GM19468 (cell line): ENCODE measurements around the gene LUC7L2.
"Not testable (repeated sequence)": the region's sequence is repeated elsewhere in the genome, so short reads cannot be mapped to it uniquely, and the experiment has no call there.

Source experiments
- ATAC-seq: cut with Tn5 transposase; IDR thresholded peaks from one replicate; pipeline ENCODE4 v1.9.1; 2021; ENCODE audit warnings: mild to moderate bottlenecking, moderate library complexity, moderate number of reproducible peaks; ENCODE audit not compliant: unreplicated experiment; ENCODE audit errors: extremely low read depth

LUC7L2 gene

DNA sequence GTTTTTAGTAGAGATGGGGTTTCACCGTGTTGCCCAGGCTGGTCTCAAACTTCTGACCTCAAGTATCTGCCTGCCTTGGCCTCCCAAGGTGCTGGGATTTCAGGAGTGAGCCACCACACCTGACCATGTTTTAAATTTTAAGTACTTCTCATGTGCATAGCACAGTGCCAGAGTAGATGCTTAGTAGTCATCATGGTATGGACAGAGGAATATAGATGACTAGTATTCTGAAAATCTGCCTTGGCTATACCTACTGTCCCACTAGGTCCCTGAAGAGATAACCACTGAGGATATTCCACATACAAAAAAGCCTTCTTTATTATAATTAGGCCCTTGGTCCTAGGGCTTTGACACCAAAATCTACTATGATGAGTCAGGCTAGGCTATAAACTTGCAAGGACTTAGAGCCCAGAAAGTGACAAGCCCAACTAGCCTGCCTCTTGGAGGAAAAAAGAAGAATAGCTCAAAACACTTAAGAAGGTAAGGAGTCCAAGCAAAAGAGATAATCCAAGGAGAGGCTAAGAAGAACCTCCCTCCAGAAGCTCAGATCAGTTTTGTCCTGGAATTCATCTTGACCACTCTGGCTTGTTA, 34.0 kb downstream of the LUC7L2 start:
- ATAC-seq = no peak

DNA sequence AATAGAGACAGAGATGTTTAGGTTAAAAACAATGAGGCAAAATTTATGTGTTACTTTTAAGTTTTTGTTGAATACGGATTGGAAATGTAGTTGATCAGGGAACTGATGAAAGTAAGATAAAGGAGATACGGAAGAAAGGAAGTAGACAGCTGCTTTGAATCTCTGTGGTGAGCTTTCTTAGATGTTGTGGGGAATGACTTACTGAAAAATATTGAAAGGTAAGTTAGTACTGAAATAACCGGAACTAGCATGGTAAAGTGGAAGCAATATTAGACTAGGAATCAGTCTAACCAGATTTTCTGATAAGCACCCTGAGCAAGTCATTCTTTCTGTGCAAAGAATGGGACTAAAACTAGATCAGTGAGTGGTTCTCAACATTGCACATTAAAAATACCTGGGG, 34.8 kb downstream of the LUC7L2 start:
- no peak for ATAC-seq

DNA sequence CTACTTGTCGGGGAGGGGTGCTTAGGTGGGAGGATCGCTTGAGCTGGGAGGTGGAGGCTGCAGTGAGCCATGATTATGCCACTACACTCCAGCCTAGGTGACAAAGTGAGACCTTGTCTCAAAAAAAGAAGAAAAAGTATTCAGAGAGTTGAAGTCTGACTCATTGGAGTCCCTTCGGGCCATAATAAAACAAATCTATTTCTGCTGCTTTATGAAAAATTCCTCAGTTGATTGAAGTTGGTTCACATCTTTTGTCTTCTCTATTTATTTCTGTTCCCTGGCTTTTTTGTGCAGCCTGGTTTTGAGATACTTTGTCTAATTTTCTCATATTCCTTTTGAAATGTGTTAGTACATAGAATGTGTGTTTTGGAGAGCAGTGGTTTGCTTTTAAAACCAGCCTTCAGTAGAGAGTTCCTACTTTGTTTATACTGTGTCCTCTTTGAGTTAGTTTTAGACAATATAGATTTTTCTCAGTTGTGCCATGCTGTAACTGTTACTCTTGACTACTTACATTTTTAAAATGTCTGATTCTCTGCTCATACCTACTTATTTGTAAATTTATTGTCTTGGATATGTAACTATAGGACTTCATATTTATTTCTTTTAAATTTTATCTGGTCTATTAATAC, 36.7 kb downstream of the LUC7L2 start:
- no peak for ATAC-seq

DNA sequence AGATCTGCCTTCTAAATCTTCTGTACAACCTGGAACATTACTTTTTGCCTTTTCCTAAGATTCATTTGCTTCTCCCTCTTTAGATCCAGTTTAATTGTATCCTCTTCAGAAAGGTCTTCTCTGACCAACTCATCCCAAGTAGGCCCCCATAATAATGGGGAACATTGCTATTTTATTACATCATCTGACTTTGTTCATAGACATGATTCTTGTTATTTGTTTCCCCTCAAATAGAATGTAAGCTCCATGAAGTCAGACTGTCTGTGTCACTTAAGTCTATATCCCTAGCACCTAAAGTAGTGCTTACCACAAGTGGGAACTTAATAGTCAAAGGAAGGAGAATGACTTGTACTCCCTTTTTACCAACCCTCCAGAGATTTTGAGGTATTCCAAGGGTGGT, 37.5 kb downstream of the LUC7L2 start:
- ATAC-seq = no peak

DNA sequence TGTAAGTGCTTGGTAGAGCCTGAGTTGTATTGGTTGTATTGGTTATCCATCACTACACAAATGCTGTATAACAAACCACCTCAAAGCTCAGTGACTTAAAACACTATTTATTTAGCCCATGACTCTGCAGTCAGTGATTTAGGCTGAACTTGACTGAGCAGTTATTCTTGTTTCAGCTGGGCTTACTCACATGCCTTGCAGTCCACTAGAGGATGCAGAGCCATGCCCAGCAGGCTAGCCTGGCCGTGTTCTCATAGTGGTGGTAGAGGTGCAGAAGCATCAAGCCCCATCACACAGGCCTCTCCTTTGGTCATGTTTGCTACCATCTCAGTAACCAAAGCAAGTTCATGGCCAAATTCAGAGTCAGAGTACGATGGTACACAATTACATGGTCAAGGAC, 43.9 kb downstream of the LUC7L2 start:
- ATAC-seq = no peak

DNA sequence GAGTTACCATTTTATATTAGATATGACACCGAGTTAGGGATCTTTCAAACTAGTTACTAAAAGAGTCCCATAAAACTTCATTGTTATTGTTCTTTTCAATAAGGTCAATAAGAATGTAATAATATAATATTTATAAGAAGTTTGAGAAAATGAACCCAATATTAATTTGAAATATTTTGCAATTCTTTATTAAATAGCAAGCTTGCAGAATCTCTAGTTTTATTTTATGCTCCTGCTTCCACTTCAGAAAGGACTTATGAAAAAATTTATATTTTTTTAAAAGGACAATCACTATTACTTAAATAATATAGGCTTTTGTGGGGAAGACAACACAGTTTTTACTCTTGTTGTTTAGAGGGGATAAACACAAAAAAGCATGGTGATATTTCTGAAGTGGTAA, 47.9 kb downstream of the LUC7L2 start:
- no peak for ATAC-seq

DNA sequence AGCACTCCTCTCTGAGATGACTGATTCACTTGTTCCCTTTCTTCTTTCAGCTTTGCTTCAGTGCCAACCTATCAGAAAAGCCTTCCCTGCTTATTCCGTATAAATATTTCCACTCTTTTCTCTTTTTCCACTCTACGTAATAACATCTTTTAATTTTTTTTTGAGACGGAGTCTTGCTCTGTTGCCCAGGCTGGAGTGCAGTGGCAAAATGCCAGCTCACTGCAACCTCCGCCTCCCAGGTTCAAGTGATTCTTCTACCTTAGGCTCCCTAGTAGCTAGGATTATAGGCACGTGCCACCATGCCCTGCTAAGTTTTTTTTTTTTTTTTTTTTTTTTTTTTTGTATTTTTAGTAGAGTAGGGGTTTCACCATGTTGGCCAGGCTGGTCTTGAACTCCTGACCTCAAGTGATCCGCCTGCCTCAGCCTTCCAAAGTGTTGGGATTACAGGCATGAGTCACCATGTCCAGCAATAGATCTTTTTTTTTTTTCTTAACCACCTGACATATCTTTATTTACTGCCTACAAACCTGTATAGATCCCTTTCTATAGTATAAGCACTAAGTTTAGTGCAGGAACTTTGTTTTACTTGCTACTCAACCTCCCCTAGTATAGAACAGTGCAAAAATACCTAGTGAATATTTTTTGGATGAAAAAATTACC, 55.2 kb downstream of the LUC7L2 start:
- not testable (repeated sequence) for ATAC-seq

DNA sequence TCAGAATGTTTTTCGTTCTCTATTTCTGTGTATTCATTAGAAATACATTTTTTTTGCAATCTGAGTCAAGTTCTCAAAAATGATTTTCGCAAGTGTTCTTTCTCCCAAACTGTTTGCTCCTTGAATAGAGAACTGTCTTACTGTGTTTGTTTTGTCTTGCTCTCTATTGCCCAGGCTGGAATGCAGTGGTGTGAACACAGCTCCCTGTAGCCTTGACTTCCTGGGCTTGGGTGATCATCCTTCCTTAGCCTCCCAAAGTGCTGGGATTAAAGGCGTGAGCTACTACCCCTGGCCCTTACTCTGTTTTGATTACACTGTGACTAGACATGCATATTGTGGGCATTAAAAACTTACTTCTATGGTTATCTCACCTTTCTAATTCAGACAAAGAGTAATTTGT, 56.7 kb downstream of the LUC7L2 start:
- no peak for ATAC-seq

DNA sequence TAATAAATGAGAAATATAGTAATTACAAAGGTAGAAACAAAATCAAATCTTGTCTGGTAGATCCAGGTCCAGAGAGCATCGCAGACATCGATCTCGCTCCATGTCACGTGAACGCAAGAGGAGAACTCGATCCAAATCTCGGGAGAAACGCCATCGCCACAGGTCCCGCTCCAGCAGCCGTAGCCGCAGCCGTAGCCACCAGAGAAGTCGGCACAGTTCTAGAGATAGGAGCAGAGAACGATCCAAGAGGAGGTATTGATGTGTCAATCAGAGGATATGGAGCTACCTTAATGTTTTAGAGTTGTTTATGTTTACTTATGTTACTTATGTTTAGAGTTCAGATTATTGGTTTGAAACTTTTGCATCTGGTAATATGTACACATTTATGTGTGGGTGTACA, 57.8 kb downstream of the LUC7L2 start:
- no peak for ATAC-seq

DNA sequence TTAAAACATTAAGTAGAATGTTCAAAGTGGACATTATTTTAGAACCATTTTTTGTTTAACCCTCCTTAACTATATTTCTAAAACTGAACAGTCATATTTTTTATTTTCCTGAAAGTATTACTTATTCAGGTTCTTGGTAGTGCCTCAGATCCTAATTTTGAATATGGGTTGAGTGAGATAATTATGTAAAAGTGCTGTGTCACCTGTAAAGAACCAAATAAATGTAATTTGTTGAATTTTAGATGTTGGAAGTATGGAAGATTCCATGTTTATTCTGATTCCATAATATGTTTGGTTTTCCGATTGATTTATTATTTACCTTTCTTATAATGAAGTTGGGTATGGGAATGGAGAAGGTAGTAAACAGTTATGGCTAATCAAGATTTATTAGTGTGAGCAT, 61.4 kb downstream of the LUC7L2 start:
- ATAC-seq = no peak

DNA sequence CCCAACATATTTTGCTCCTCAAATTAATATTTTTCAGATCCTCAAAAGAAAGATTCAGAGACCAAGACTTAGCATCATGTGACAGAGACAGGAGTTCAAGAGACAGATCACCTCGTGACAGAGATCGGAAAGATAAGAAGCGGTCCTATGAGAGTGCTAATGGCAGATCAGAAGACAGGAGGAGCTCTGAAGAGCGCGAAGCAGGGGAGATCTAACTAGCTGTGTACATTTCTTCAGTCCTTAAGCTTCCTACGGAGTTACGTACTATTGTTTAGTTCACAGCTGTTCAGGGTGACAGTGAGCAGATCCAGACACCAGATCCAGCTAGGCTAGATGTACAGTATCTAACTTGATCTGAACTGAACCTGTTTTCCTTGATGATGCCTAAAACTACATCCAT, 62.4 kb downstream of the LUC7L2 start:
- no peak for ATAC-seq

DNA sequence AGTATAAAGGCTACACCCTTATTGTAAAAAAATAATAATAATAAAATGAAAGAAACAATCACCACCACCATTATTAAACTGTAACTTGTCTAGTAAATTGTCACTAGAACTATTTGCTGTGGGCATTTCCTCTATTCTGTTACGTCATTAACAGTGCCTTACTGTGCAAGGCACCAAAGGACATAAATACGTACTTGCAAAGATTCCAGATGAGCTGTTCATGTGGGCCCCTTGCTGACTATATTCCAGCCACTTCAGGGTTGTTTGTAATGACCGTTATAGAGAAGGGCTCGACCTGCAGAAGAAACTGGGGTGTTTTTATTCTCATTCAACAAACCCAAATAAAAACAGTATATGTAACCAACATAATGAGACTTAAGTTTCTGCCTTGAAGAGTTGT, 63.4 kb downstream of the LUC7L2 start:
- no peak for ATAC-seq

DNA sequence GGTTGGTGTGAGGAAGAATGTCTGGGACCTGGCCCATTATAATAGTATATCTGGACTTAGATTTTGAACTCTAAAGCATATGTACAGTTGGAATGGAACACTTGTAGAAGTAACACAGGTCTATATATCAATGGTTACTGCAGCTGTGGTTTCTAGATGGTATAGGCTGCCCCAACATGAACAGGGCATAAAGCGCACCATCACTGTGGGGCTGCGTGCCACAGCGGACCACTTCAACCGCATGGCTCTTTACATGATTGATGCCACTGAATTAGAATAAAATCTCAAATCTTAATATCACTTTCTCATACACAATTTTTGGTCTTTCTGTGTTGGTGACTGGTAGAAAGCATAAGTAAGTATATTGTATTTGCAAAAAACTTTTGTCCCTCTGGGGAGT, 64.3 kb downstream of the LUC7L2 start:
- ATAC-seq = no peak

DNA sequence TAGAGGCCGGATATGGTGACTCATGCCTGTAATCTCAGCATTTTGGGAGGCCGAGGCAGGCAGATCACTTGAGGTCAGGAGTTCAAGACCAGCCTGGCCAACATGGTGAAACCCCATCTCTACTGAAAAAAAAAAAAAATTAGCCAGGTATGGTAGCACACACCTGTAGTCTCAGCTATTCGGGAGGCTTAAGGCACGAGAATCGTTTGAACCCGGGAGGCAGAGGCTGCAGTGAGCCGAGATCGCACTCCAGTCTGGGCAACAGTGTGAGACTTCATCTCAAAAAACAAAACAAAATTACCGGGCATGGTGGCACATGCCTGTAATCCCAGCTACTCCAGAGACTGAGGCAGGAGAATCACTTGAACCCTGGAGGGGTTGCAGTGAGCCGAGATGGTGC, 66.0 kb downstream of the LUC7L2 start:
- ATAC-seq = not testable (repeated sequence)

DNA sequence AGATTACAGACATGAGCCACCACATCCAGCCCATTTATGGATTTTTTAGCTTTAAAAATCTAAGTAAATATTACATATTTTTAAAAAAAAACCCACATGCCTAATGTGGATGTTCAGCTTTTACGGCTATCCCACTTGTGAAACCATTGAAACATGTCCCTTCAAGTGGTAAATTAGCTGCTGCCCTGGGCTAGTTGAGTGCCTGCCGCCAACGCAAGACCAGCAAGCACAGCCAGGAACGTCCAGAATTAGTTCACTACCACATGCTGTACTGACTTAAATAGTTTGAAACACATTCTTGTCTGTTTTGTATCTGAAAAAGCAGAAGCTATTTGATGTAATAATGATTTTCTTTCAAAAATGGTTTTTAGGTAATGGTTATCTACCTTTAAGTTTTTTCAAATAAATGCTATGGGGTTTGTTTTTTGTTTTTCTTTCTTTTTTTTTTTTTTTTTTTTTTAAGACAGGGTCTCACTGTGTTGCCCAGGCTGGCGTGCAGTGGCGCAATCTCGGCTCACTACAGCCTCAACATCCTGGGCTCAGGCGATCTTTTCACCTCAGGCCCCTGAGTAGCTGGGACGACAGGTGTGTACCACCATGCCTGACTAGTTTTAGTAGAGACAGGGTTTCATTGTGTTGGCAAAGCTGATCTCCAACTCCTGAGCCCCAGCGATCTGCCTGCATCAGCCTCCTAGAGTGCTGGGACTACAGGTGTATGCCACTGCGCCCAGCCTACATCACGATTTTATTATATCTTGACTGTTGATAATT, 66.7 kb downstream of the LUC7L2 start:
- no peak for ATAC-seq

DNA sequence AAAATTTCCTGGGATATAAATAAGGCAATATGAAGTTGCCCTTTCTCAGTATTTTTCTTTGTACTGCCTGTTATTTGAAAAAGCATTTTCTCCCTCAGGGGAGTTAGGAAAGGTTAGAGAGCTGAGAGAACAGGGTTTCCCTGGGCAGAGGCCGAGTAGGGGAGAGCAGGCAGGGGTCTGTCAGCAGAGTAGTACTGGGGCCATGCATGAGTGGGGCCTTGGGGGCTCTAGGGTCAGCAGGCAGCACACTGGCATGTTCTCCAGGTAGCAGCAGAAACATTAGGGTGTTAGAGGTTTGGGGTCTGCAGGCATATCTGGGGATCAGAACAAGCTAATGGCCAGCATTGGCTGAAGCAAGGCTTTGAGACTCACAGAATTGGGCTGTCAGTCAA, 67.3 kb downstream of the LUC7L2 start:
- ATAC-seq = no peak

DNA sequence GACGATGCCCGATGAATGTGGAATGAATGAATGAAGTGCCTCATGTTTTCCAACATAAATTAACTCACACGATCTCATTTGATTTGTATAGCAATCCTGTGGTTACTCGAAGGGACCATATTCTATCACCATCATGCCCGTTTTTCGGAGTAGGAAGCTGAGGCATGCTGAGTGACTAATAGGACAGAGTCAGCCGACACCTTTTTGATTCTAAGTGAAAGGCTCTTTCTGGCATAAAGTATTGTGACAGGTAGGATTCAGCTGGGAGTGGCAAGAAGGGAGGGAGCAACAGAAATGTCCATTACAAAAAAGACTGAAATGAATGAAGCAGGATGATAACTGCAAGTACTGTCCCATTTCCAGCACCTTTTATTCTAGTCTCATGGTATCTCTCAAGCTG, 68.1 kb downstream of the LUC7L2 start:
- no peak for ATAC-seq

DNA sequence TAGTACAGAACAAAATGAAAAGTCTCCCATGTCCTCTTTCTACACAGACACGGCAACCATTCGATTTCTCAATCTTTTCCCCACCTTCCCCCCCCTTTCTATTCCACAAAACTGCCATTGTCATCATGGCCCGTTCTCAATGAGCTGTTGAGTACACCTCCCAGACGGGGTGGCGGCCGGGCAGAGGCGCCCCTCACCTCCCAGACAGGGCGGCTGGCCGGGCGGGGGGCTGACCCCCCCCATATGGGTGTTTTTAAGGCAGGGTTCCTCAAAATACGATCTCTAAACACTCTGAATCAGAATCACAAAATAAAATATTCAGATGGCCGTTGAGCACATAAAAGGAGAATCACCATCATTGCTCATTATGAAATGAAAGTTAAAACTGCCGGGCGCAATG, 70.0 kb downstream of the LUC7L2 start:
- ATAC-seq = not testable (repeated sequence)

DNA sequence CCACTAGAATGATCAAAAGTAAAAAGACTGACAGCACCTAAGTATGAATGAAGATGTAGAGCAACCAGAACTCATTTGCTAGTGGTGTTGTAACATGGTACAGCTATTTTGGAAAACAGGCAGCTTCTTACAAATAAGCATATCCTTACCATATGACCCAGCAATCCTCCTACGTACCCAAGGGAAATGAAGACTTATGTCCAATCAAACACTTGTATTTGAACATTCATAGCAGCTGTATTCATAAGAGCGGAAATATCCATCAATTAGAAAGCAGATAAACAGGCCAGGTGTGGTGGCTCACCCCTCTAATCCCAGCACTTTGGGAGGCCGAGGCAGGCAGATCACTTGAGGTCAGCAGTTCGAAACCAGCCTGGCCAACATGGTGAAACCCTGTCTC, 70.7 kb downstream of the LUC7L2 start:
- no peak for ATAC-seq

DNA sequence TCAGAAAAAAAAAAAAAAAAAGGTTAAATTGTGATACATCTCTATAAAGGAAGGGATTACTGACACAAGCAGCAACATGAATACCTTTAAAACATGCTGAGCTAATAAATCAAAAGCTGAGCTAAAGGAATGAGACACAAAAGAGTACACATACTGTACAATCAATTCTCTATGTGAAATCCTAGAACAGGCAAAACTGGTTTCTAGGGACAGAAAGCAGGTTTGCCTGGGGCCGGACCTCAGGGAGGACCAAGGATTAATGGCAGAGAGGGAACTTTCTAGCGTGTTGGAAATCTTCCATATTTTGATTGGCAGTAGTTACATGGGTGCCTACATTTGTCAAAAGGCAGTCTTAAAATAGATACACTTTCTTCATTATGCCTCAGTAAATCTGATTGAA, 71.3 kb downstream of the LUC7L2 start:
- ATAC-seq = no peak

DNA sequence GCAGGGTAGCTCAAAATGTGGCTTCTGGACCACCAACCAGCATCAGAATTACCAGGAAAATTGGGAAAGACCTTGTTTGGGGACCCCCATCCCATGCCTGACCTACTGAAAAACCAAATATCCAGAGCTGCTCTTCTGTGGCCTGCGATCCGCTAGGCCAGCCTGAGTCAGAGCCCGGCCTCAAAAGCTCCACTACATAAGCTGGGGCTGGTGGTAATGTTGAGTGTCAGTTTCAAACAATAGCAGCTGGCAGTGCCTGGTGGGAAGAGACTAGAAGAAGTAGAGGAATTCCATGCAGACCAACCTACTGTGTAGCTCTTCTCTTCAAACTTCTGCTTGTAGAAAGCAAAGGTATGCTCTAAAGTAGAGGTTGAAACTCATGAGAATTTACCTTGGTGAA, 71.8 kb downstream of the LUC7L2 start:
- ATAC-seq = no peak
